IMR-90 (cell line): ENCODE measurements around the gene DAD1. TPM values are rescaled to one million over a fixed set of nuclear protein-coding genes. Genes with fewer than 3 reads are reported as not detected.

ENCODE experiments used
- ATAC-seq: fragments of 200-7000 bp; cut with Tn5 transposase; 2 replicates; pipeline ENCODE4 v1.9.1; 2020; ENCODE audit warnings: low read depth, mild to moderate bottlenecking, moderate library complexity
- BruUV-seq: library from RNA; stranded (reverse); fragments of 400-500 nt; replicated peaks from 2 replicates; lab custom pipeline; 2021; lab: Mats Ljungman, UMichigan
- CTCF ChIA-PET: fragments of 300-600 bp; formaldehyde crosslinking; extraction: SDS; loops from one replicate; lab custom pipeline; 2021; ENCODE audit warnings: antibody characterized with exemption; lab: Yijun Ruan, JAX
- POLR2A ChIA-PET: fragments of 300-600 bp; sonication (Branson Sonifier 250); formaldehyde crosslinking; loops from one replicate; lab custom pipeline; 2022; ENCODE audit warnings: antibody characterized with exemption; ENCODE audit not compliant: unreplicated experiment; lab: Charles Lee
- DNase-seq: peaks from one replicate; pipeline ENCODE4 v3.0.0; 2013
- H2AFZ ChIP-seq: replicated peaks from 2 replicates; pipeline ENCODE3; 2013; ENCODE audit warnings: low read length, mild to moderate bottlenecking; ENCODE audit not compliant: poor library complexity
- H2AK5ac ChIP-seq: 2 replicates; pipeline ENCODE4 v1.6.1; 2013; ENCODE audit warnings: low read depth, low read length, inconsistent platforms
- H2AK9ac ChIP-seq: replicated peaks from 2 replicates; pipeline ENCODE3; 2013; ENCODE audit warnings: mild to moderate bottlenecking, low read depth, low read length, moderate library complexity; ENCODE audit not compliant: poor library complexity
- H2BK120ac ChIP-seq: 2 replicates; pipeline ENCODE4 v1.6.1; 2013; ENCODE audit warnings: low read depth, low read length, inconsistent platforms
- H2BK15ac ChIP-seq: 3 replicates; pipeline ENCODE4 v1.6.1; 2013; ENCODE audit warnings: low read depth, low read length, inconsistent platforms
- H2BK20ac ChIP-seq: 2 replicates; pipeline ENCODE4 v1.6.1; 2013; ENCODE audit warnings: low read depth, mild to moderate bottlenecking, inconsistent platforms, low read length, moderate library complexity
- H2BK5ac ChIP-seq: 2 replicates; pipeline ENCODE4 v1.6.1; 2013; ENCODE audit warnings: mild to moderate bottlenecking, low read depth, low read length, inconsistent platforms; ENCODE audit not compliant: poor library complexity, severe bottlenecking
- H3K14ac ChIP-seq: replicated peaks from 2 replicates; pipeline ENCODE4 v1.6.1; 2013; ENCODE audit warnings: low read depth, low read length, inconsistent platforms
- H3K18ac ChIP-seq: 2 replicates; pipeline ENCODE4 v1.6.1; 2013; ENCODE audit warnings: low read depth, low read length, control low read depth
- H3K23ac ChIP-seq: 2 replicates; pipeline ENCODE4 v1.6.1; 2013; ENCODE audit warnings: low read depth, low read length, inconsistent platforms
- H3K27ac ChIP-seq: 2 replicates; pipeline ENCODE4 v1.5.1; 2013; ENCODE audit warnings: mild to moderate bottlenecking, control low read depth, low read length; ENCODE audit not compliant: insufficient read depth
- H3K27me3 ChIP-seq: 2 replicates; pipeline ENCODE4 v1.6.1; 2013; ENCODE audit warnings: low read length; ENCODE audit not compliant: control insufficient read depth, insufficient read depth
- H3K36me3 ChIP-seq: 2 replicates; pipeline ENCODE4 v1.6.1; 2013; ENCODE audit warnings: low read length, mixed read lengths; ENCODE audit not compliant: control insufficient read depth, insufficient read depth
- H3K4ac ChIP-seq: 2 replicates; pipeline ENCODE4 v1.6.1; 2013; ENCODE audit warnings: low read depth, low read length, inconsistent platforms
- H3K4me1 ChIP-seq: 2 replicates; pipeline ENCODE4 v1.6.1; 2013; ENCODE audit warnings: low read length, mixed read lengths; ENCODE audit not compliant: control insufficient read depth, insufficient read depth
- H3K4me2 ChIP-seq: 2 replicates; pipeline ENCODE4 v1.6.1; 2013; ENCODE audit warnings: low read depth, mild to moderate bottlenecking, control low read depth, low read length, moderate library complexity
- H3K4me3 ChIP-seq: 2 replicates; pipeline ENCODE4 v1.5.1; 2013; ENCODE audit warnings: low read depth, mild to moderate bottlenecking, control low read depth, low read length, moderate library complexity; ENCODE audit not compliant: insufficient read depth
- H3K56ac ChIP-seq: 2 replicates; pipeline ENCODE4 v1.6.1; 2013; ENCODE audit warnings: low read length, inconsistent platforms; ENCODE audit not compliant: insufficient read depth; ENCODE audit errors: extremely low read depth
- H3K79me1 ChIP-seq, 2 experiments: 2 replicates each; pipeline ENCODE4 v1.6.1; 2013; ENCODE audit warnings: low read length in 2 of 2, inconsistent platforms in 1 of 2, low read depth in 1 of 2
- H3K9ac ChIP-seq: 2 replicates; pipeline ENCODE4 v1.6.1; 2013; ENCODE audit warnings: low read depth, low read length, control low read depth
- H3K9me1 ChIP-seq: 2 replicates; pipeline ENCODE4 v1.6.1; 2013; ENCODE audit warnings: low read length, inconsistent platforms; ENCODE audit not compliant: insufficient read depth
- H3K9me3 ChIP-seq: 2 replicates; pipeline ENCODE4 v1.6.1; 2013; ENCODE audit warnings: low read length; ENCODE audit not compliant: control insufficient read depth, insufficient read depth
- H4K20me1 ChIP-seq: 2 replicates; pipeline ENCODE4 v1.6.1; 2013; ENCODE audit warnings: low read length, inconsistent platforms; ENCODE audit not compliant: insufficient read depth
- H4K5ac ChIP-seq: 2 replicates; pipeline ENCODE4 v1.6.1; 2013; ENCODE audit warnings: mild to moderate bottlenecking, low read depth, low read length, control low read depth
- H4K8ac ChIP-seq, 2 experiments: 2 replicates each; pipeline ENCODE4 v1.6.1; 2013; ENCODE audit warnings: low read depth in 2 of 2, low read length in 2 of 2, control low read depth in 1 of 2, inconsistent platforms in 1 of 2
- H4K91ac ChIP-seq: 2 replicates; pipeline ENCODE4 v1.6.1; 2013; ENCODE audit warnings: low read depth, low read length, inconsistent platforms; ENCODE audit not compliant: insufficient read depth
- BHLHE40 ChIP-seq: fragments of 150-350 bp; IDR thresholded peaks from 2 replicates; pipeline ENCODE4 v1.6.1; 2016; ENCODE audit warnings: mild to moderate bottlenecking, low read depth, low read length
- CTCF ChIP-seq: conservative IDR thresholded peaks from 2 replicates; pipeline ENCODE4 v1.5.1; 2012; ENCODE audit warnings: mild to moderate bottlenecking, low read depth, low read length, improper control_type of control experiment
- MAZ ChIP-seq: IDR thresholded peaks from 2 replicates; pipeline ENCODE4 v1.6.1; 2012; ENCODE audit warnings: low read depth, mild to moderate bottlenecking, low read length, improper control_type of control experiment, moderate library complexity, borderline replicate concordance
- RFX5 ChIP-seq: IDR thresholded peaks from 2 replicates; pipeline ENCODE4 v1.8.0; 2012; ENCODE audit warnings: low read depth, mild to moderate bottlenecking, low read length, moderate library complexity
- SMC3 ChIP-seq: fragments of 150-350 bp; IDR thresholded peaks from 2 replicates; pipeline ENCODE4 v1.6.1; 2016; ENCODE audit warnings: low read depth, mild to moderate bottlenecking, antibody characterized with exemption, low read length, moderate library complexity
- USF2 ChIP-seq: fragments of 150-350 bp; IDR thresholded peaks from 2 replicates; pipeline ENCODE4 v1.6.1; 2017; ENCODE audit warnings: mild to moderate bottlenecking, antibody characterized with exemption, low read length, low read depth
- WGBS, 2 experiments: methylation state at CpG; one replicate each; pipeline versions ENCODE4 v1.1.5 to v1.1.7; 2013; ENCODE audit warnings: missing lambda C conversion rate in 2 of 2; ENCODE audit not compliant: insufficient read length in 1 of 2; ENCODE audit errors: extremely low coverage in 2 of 2; 5-methylcytosine and 5-hydroxymethylcytosine counted together
- dilution Hi-C: fragments of 300-500 bp; cut with HindIII; formaldehyde crosslinking; loops from one replicate; pipeline ENCODE4 v1.14.3; 2018; ENCODE audit warnings: low sequenced_read_pairs; ENCODE audit not compliant: unreplicated experiment
- in situ Hi-C: fragments of 300-500 bp; cut with MboI; formaldehyde crosslinking; loops from 3 replicates; pipeline ENCODE4 v1.14.3; 2019; ENCODE audit warnings: low sequenced_read_pairs, inconsistent platforms, mixed read lengths
- intact Hi-C: fragments of 100-400 bp; cut with micrococcal nuclease; formaldehyde crosslinking; loops from 2 replicates; pipeline ENCODE4 v1.10.0; 2022
- polyA plus RNA-seq, 3 experiments: library from polyadenylated mRNA; depleted of rRNA; stranded (reverse); fragments of >200 nt; gene quantifications; 2 replicates each; pipeline ENCODE4 v1.2.3, GENCODE V29; 2012; ENCODE audit warnings: low replicate concordance in 1 of 3
- total RNA-seq: library from RNA; depleted of rRNA; stranded (reverse); fragments of >200 nt; gene quantifications from 2 replicates; pipeline ENCODE4 v1.2.3, GENCODE V29; 2012
- TF ChIP-seq, protein P1 (sequence below): fragments of 150-350 bp; IDR thresholded peaks from 2 replicates; pipeline ENCODE4 v1.6.1; 2016; ENCODE audit warnings: low read depth, mild to moderate bottlenecking, low read length, moderate library complexity, borderline replicate concordance

The DAD1 gene
- total and polyA plus RNA-seq, 2 of the 4 experiments (the other 2 are of a cell fraction) = 396 to 496 TPM

DNA sequence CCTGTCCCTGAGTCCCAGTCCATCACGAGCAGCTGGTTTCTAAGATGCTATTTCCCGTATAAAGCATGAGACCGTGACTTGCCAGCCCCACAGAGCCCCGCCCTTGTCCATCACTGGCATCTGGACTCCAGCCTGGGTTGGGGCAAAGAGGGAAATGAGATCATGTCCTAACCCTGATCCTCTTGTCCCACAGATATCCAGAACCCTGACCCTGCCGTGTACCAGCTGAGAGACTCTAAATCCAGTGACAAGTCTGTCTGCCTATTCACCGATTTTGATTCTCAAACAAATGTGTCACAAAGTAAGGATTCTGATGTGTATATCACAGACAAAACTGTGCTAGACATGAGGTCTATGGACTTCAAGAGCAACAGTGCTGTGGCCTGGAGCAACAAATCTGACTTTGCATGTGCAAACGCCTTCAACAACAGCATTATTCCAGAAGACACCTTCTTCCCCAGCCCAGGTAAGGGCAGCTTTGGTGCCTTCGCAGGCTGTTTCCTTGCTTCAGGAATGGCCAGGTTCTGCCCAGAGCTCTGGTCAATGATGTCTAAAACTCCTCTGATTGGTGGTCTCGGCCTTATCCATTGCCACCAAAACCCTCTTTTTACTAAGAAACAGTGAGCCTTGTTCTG is 41.6 kb downstream of the DAD1 start (continued):
- TF ChIP-seq, protein P1, sequence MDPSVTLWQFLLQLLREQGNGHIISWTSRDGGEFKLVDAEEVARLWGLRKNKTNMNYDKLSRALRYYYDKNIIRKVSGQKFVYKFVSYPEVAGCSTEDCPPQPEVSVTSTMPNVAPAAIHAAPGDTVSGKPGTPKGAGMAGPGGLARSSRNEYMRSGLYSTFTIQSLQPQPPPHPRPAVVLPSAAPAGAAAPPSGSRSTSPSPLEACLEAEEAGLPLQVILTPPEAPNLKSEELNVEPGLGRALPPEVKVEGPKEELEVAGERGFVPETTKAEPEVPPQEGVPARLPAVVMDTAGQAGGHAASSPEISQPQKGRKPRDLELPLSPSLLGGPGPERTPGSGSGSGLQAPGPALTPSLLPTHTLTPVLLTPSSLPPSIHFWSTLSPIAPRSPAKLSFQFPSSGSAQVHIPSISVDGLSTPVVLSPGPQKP = no peak

- Histone ChIP-seq H2BK5ac (no peak overlapping the region), H4K8ac (no peak overlapping the region), H2BK15ac (no peak overlapping the region), H3K9me3 (no peaks in the 10 kb centered on the region), H2BK120ac (no peak overlapping the region; the same call in 1 of the 2 replicates), H3K4me1 (peaks cover 24% of the 10 kb centered on the region), H2AK5ac (no peak overlapping the region), H2AFZ (no peak overlapping the region), H4K5ac (no peak overlapping the region), H4K91ac (no peak overlapping the region), H3K23ac (no peak overlapping the region), H3K56ac (no peak overlapping the region), H2BK20ac (peak overlapping the region; percentile 1; the same call in 1 of the 2 replicates), H3K79me1 (no peaks in the 10 kb centered on the region), H3K18ac (no peak overlapping the region), H2AK9ac (no peak overlapping the region), H3K27ac (no peak overlapping the region), H3K27me3 (peaks cover 7% of the 10 kb centered on the region; the same call in 1 of the 2 replicates), H3K14ac (no peak overlapping the region), H3K9ac (no peak overlapping the region), H3K36me3 (no peaks in the 10 kb centered on the region), H3K4me3 (no peak overlapping the region), H3K4me2 (peak overlapping the region; percentile 16; the same call in 1 of the 2 replicates), H4K20me1 (no peaks in the 10 kb centered on the region), H3K4ac (no peak overlapping the region), H3K9me1 (peaks cover 37% of the 10 kb centered on the region)
- intact Hi-C loops (loop anchor here (2.0 kb wide), 1 partner anchor 160 kb away; no protein-coding TSS in a partner anchor), dilution Hi-C loops (no loop called here), in situ Hi-C loops (loop anchor here (25.0 kb wide), 1 partner anchor 766 kb away; the partner anchor contains the start of genes BCL2L2, PABPN1 and PPP1R3E)
- no peak for TF ChIP-seq SMC3
- no peak for TF ChIP-seq CTCF
- no peak for TF ChIP-seq MAZ
- TF ChIP-seq BHLHE40 = no peak
- no peak for TF ChIP-seq RFX5
- no peak for TF ChIP-seq USF2
- ChIA-PET CTCF (interaction anchor here (1.1 to 1.8 kb wide), 2 partner anchors 10 to 151 kb away, joined by 3 to 6 read pairs; no protein-coding TSS in a partner anchor), POLR2A (no interaction called here)
- no peak for ATAC-seq
- no CpG with 5 or more reads among the region's 3 CpGs for WGBS, 2 experiments
- no peak for DNase-seq
- BruUV-seq = no TSS peak
Measured at GRCh38 chr14:22546722-22547071, 42.3 kb downstream of the DAD1 start.
